ENCODE results near the gene KDM4B. TPM values are rescaled to one million over a fixed set of nuclear protein-coding genes. Genes with fewer than 3 reads are reported as not detected.

The KDM4B gene
- total and polyA plus RNA-seq, 9 of the 15 experiments (the other 6 are each of a cell fraction or from before 2014, with no cell fraction given), result 0.21 to 29.9 (median 7.3) TPM

- TF ChIP-seq TFAP4 (CRISPR knock-in tag; IDR thresholded peaks at IDR 0.05; ENCODE audit: borderline replicate concordance) (no peak), RBM17 (IDR thresholded peaks at IDR 0.05; ENCODE audit: borderline replicate concordance, low read depth, low read length) (no peak), U2AF2 (optimal IDR thresholded peaks at IDR 0.05; ENCODE audit: low read depth, low read length) (no peak), ZNF830 (CRISPR knock-in tag; IDR thresholded peaks at IDR 0.05) (peak; percentile 39; the same call in 1 of the 2 replicates), NFIX (CRISPR knock-in tag; IDR thresholded peaks at IDR 0.05; ENCODE audit: low read depth) (no peak), RCOR1 (IDR thresholded peaks at IDR 0.05; ENCODE audit: borderline replicate concordance in 1 of 2, low read depth in 2 of 2, low read length in 2 of 2) (peak in 1 of 2 experiments; percentile 64; a peak in 2 of 4 replicates), KLF1 (tag; IDR thresholded peaks at IDR 0.05) (no peak), SOX6 (IDR thresholded peaks at IDR 0.05) (no peak), NONO (IDR thresholded peaks at IDR 0.05; ENCODE audit: low read depth in 2 of 2, low read length in 1 of 2) (0 out of 4 replicates have a peak, but pooled peaks of 1 of the 2 experiments have one; percentile 64), HMG20A (CRISPR knock-in tag; conservative IDR thresholded peaks at IDR 0.05) (no peak), FOXA1 (IDR thresholded peaks at IDR 0.05; ENCODE audit: borderline replicate concordance) (no peak), ZNF445 (CRISPR knock-in tag; IDR thresholded peaks at IDR 0.05; ENCODE audit: low read depth) (no peak), RERE (CRISPR knock-in tag; IDR thresholded peaks at IDR 0.05; ENCODE audit: borderline replicate concordance) (no peak), NCOR1 (IDR thresholded peaks at IDR 0.05) (no peak), ZNF740 (CRISPR knock-in tag; IDR thresholded peaks at IDR 0.05) (0 out of 2 replicates have a peak, but pooled peaks have one; percentile 12), ZNF740 (tag; IDR thresholded peaks at IDR 0.05) (no peak)
- TF ChIP-seq, protein P1, sequence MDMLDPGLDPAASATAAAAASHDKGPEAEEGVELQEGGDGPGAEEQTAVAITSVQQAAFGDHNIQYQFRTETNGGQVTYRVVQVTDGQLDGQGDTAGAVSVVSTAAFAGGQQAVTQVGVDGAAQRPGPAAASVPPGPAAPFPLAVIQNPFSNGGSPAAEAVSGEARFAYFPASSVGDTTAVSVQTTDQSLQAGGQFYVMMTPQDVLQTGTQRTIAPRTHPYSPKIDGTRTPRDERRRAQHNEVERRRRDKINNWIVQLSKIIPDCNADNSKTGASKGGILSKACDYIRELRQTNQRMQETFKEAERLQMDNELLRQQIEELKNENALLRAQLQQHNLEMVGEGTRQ (CRISPR knock-in tag; IDR thresholded peaks at IDR 0.05), result peak; percentile 41
Observed at GRCh38 chr19:5090465-5091017, 121.6 kb downstream of the KDM4B start (continued).
